ENCODE results near the gene S100P. TPM values are rescaled to one million over a fixed set of nuclear protein-coding genes. Genes with fewer than 3 reads are reported as not detected.

S100P gene
- total RNA-seq, 1 donor from 2014 or later = not detected

- no peaks in the 10 kb centered on the region for H3K27me3 ChIP-seq (ENCODE audit: low read depth)
- intact Hi-C loops (cut with micrococcal nuclease) = no loop called here
- no peak for DNase-seq
- peaks cover 16% of the 10 kb centered on the region for H3K4me1 ChIP-seq
- H3K9me3 ChIP-seq (replicated peaks) = no peaks in the 10 kb centered on the region
- no peak overlapping the region for H3K27ac ChIP-seq (replicated peaks)
- no peak for TF ChIP-seq CTCF (IDR thresholded peaks at IDR 0.05; ENCODE audit: borderline replicate concordance)
- H3K36me3 ChIP-seq = no peaks in the 10 kb centered on the region
- H3K4me3 ChIP-seq = no peak overlapping the region
Measured at GRCh38 chr4:6684656-6685055, 9.0 kb upstream of the S100P start.

- Histone ChIP-seq H3K36me3 (no peaks in the 10 kb centered on the region), H3K4me1 (peaks cover 16% of the 10 kb centered on the region), H3K9me3 (replicated peaks) (no peaks in the 10 kb centered on the region), H3K27me3 (ENCODE audit: low read depth) (no peaks in the 10 kb centered on the region), H3K4me3 (no peak overlapping the region), H3K27ac (replicated peaks) (no peak overlapping the region)
- no peak for DNase-seq
- TF ChIP-seq CTCF (IDR thresholded peaks at IDR 0.05; ENCODE audit: borderline replicate concordance) = no peak
- intact Hi-C loops (cut with micrococcal nuclease) = no loop called here
Measured at GRCh38 chr4:6686104-6686787, 7.4 kb upstream of the S100P start.

DNA sequence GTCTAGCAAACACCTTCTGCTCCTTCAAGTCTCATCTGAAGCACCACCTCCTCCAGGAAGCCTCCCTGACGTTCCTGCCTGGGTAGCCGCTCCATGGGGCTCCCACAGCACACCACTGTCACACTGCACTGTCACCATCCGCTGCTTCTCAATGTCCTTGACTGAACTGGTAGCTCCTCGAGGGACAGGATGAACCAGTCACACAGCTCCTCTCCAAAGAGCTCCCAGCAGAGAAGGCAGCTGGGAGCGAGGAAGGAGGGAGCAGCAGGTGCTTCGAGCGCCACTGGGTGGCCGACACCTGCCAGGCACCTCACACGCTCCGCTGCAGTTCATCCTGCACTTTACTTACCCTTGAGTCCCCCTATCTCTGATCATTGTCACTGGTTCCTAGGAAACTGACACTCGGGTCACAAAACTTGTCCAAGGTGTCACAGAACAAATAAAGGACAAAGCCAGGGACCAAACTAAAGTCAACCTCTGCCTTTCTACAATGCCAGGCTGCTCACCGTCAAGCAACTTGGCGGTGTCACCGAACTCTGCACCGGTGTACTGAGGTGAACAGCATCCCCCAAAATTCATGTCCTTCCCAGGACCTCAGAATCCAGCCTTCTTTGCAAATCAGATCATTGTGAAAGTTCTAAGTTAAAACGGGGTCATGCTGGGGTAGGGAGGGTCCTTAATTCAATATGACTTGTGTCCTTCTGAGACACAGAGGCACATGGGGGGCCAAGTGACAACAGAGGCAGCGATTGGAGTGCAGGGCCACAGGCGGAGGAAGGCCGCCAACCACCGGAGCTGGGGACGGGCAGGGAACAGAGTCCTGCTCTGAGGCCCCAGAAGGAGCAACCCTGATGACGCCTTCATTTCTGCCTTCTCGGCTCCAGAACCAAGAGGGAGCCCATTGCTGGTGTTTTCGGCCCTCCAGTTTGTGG lies 5.5 kb upstream of the S100P start:
- Histone ChIP-seq H3K4me3 (no peak overlapping the region), H3K27me3 (ENCODE audit: low read depth) (no peaks in the 10 kb centered on the region), H3K9me3 (replicated peaks) (no peaks in the 10 kb centered on the region), H3K4me1 (peaks cover 16% of the 10 kb centered on the region), H3K36me3 (no peaks in the 10 kb centered on the region), H3K27ac (replicated peaks) (no peak overlapping the region)
- intact Hi-C loops (cut with micrococcal nuclease) = no loop called here
- no peak for DNase-seq
- no peak for TF ChIP-seq CTCF (IDR thresholded peaks at IDR 0.05; ENCODE audit: borderline replicate concordance)

GRCh38 chr4:6688879-6689505 lies 4.7 kb upstream of the S100P start:
- H3K36me3 ChIP-seq = no peaks in the 10 kb centered on the region
- no peaks in the 10 kb centered on the region for H3K9me3 ChIP-seq (replicated peaks)
- no peak overlapping the region for H3K27ac ChIP-seq (replicated peaks)
- H3K27me3 ChIP-seq (ENCODE audit: low read depth) = no peaks in the 10 kb centered on the region
- no peak for TF ChIP-seq CTCF (IDR thresholded peaks at IDR 0.05; ENCODE audit: borderline replicate concordance)
- no peak overlapping the region for H3K4me3 ChIP-seq
- DNase-seq = no peak
- intact Hi-C loops (cut with micrococcal nuclease) = no loop called here
- peaks cover 21% of the 10 kb centered on the region for H3K4me1 ChIP-seq

GRCh38 chr4:6689506-6689960 lies 4.1 kb upstream of the S100P start:
- intact Hi-C loops (cut with micrococcal nuclease) = no loop called here
- DNase-seq = no peak
- H3K4me1 ChIP-seq = peaks cover 27% of the 10 kb centered on the region
- H3K36me3 ChIP-seq = no peaks in the 10 kb centered on the region
- no peaks in the 10 kb centered on the region for H3K27me3 ChIP-seq (ENCODE audit: low read depth)
- no peak overlapping the region for H3K4me3 ChIP-seq
- H3K9me3 ChIP-seq (replicated peaks) = no peaks in the 10 kb centered on the region
- TF ChIP-seq CTCF (IDR thresholded peaks at IDR 0.05; ENCODE audit: borderline replicate concordance) = no peak
- no peak overlapping the region for H3K27ac ChIP-seq (replicated peaks)

All from left ventricle myocardium inferior (tissue), 1 donor.